Type B pancreatic cell (in vitro differentiated cells): ENCODE results near the gene RBMS3. TPM values are rescaled to one million over a fixed set of nuclear protein-coding genes. Genes with fewer than 3 reads are reported as not detected.
A peak's percentile ranks its signal among the peaks of the same experiment; 100 is the strongest.
"Not testable (repeated sequence)": the region's sequence is repeated elsewhere in the genome, so short reads cannot be mapped to it uniquely, and the experiment has no call there.

Experiments used
- DNase-seq: peaks from one replicate; pipeline ENCODE4 v3.0.0; 2021; ENCODE audit warnings: mixed read lengths; ENCODE audit not compliant: unreplicated experiment; ENCODE audit errors: extremely low spot score
- H3K27ac Mint-ChIP-seq: 2 replicates; pipeline ENCODE4 v1.8.0; 2021; ENCODE audit warnings: mild to moderate bottlenecking, mixed read lengths
- H3K27me3 Mint-ChIP-seq: 2 replicates; pipeline ENCODE4 v1.8.0; 2021; ENCODE audit warnings: mixed read lengths
- H3K36me3 Mint-ChIP-seq: 2 replicates; pipeline ENCODE4 v1.8.0; 2021; ENCODE audit warnings: mixed read lengths
- H3K4me1 Mint-ChIP-seq: one replicate; pipeline ENCODE4 v1.8.0; 2021; ENCODE audit warnings: mixed read lengths; ENCODE audit not compliant: unreplicated experiment
- H3K4me3 Mint-ChIP-seq: 2 replicates; pipeline ENCODE4 v1.8.0; 2021; ENCODE audit warnings: mild to moderate bottlenecking, mixed read lengths
- H3K9me3 Mint-ChIP-seq: 2 replicates; pipeline ENCODE4 v1.8.0; 2021; ENCODE audit warnings: mixed read lengths
- total RNA-seq: library from RNA; stranded (reverse); gene quantifications from 2 replicates; pipeline ENCODE4 v1.2.1, GENCODE V29; 2021; ENCODE audit warnings: low replicate concordance
- TF ChIP-seq, protein P1 (sequence below): fragments of 200-600 bp; sonication (generic); conservative IDR thresholded peaks from 2 replicates; pipeline ENCODE4 v1.5.0; 2021; ENCODE audit warnings: antibody characterized with exemption, mild to moderate bottlenecking

The RBMS3 gene
- total RNA-seq, 1 donor from 2014 or later = 36.6 TPM

GRCh38 chr3:30042274-30042859, 761.5 kb downstream of the RBMS3 start:
- DNase-seq = no peak
- Mint-ChIP-seq H3K27ac (no peak overlapping the region), H3K9me3 (peaks cover 4% of the 10 kb centered on the region), H3K36me3 (no peaks in the 10 kb centered on the region), H3K4me1 (peaks cover 12% of the 10 kb centered on the region), H3K4me3 (no peak overlapping the region), H3K27me3 (no peaks in the 10 kb centered on the region)
- TF ChIP-seq, protein P1, sequence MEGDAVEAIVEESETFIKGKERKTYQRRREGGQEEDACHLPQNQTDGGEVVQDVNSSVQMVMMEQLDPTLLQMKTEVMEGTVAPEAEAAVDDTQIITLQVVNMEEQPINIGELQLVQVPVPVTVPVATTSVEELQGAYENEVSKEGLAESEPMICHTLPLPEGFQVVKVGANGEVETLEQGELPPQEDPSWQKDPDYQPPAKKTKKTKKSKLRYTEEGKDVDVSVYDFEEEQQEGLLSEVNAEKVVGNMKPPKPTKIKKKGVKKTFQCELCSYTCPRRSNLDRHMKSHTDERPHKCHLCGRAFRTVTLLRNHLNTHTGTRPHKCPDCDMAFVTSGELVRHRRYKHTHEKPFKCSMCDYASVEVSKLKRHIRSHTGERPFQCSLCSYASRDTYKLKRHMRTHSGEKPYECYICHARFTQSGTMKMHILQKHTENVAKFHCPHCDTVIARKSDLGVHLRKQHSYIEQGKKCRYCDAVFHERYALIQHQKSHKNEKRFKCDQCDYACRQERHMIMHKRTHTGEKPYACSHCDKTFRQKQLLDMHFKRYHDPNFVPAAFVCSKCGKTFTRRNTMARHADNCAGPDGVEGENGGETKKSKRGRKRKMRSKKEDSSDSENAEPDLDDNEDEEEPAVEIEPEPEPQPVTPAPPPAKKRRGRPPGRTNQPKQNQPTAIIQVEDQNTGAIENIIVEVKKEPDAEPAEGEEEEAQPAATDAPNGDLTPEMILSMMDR = peak; percentile 92

DNA sequence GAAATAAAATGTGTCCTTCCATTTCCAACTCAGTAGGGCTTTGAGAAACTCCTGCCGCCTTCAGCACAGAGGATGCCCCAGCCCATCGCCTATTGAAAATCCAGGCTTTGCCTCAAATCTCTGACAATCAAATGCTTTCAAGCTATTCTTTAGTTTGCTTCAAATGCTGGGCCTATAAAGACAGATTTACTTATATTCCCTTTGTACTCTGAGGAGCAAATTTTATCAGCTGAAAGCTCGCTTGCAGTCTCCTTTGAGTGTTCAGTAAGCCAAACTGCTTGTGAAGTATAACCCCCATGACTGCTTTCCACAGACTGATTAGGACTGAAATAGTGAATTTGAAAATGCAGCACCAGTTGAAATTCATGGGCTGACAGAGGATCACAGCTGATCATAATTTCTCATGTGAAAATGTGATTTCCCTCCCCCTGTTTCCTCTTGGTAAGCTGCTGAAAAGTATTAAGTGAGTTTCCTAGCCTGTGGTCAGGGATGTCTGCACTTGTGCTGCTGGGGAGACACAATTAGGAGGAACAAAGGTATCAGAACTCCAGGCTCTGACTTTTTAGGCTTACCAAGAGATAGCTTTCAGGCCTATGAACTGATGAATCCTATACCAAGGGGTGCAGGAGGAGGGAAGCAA, 762.2 kb downstream of the RBMS3 start:
- Mint-ChIP-seq H3K9me3 (peaks cover 4% of the 10 kb centered on the region), H3K36me3 (no peaks in the 10 kb centered on the region), H3K27ac (no peak overlapping the region), H3K4me1 (peaks cover 12% of the 10 kb centered on the region), H3K4me3 (no peak overlapping the region), H3K27me3 (no peaks in the 10 kb centered on the region)
- TF ChIP-seq, protein P1 = no peak
- DNase-seq = no peak

GRCh38 chr3:30044515-30044914, 763.6 kb downstream of the RBMS3 start:
- TF ChIP-seq, protein P1 = no peak
- H3K27ac Mint-ChIP-seq = no peak overlapping the region
- H3K4me3 Mint-ChIP-seq = no peak overlapping the region
- no peak for DNase-seq
- no peaks in the 10 kb centered on the region for H3K36me3 Mint-ChIP-seq
- peaks cover under 1% of the 10 kb centered on the region for H3K9me3 Mint-ChIP-seq
- H3K4me1 Mint-ChIP-seq = peaks cover 16% of the 10 kb centered on the region
- no peaks in the 10 kb centered on the region for H3K27me3 Mint-ChIP-seq

DNA sequence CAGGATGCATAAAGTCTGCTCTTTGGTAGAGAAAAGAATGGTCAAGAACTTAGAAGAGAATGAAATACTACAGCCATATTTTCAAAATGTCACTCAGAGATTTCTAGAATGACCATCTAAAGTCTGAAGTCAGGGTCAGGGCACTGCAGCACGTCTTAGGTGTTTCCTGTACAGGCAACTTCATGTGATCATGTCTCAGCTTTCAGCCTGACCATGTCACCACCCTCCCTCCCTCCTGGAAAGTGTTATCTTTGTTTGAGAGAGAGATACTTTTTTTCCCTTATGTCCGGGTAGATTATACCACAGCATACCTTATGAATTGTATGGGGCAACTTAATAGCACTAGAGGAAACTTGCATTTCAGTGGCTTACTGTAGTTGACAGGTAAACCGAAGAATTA, 767.6 kb downstream of the RBMS3 start:
- no peaks in the 10 kb centered on the region for H3K27me3 Mint-ChIP-seq

GRCh38 chr3:30050116-30050515, 769.2 kb downstream of the RBMS3 start:
- not testable (repeated sequence) for H3K4me3 Mint-ChIP-seq, H3K9me3 Mint-ChIP-seq, H3K27ac Mint-ChIP-seq, H3K27me3 Mint-ChIP-seq, H3K4me1 Mint-ChIP-seq, DNase-seq, H3K36me3 Mint-ChIP-seq

More for the DNA sequence above, 767.6 kb downstream of the RBMS3 start:
- Mint-ChIP-seq H3K4me1 (peaks cover 4% of the 10 kb centered on the region), H3K9me3 (peaks cover 7% of the 10 kb centered on the region), H3K4me3 (no peak overlapping the region), H3K36me3 (no peaks in the 10 kb centered on the region), H3K27ac (no peak overlapping the region)
- DNase-seq = no peak
- TF ChIP-seq, protein P1 = no peak

GRCh38 chr3:30059240-30059639, 778.4 kb downstream of the RBMS3 start:
- H3K9me3 Mint-ChIP-seq = peaks cover 2% of the 10 kb centered on the region
- no peaks in the 10 kb centered on the region for H3K27me3 Mint-ChIP-seq
- H3K36me3 Mint-ChIP-seq = no peaks in the 10 kb centered on the region
- no peak overlapping the region for H3K27ac Mint-ChIP-seq
- H3K4me3 Mint-ChIP-seq = no peak overlapping the region
- DNase-seq = no peak
- TF ChIP-seq, protein P1 = no peak
- H3K4me1 Mint-ChIP-seq = no peaks in the 10 kb centered on the region
